Measurements from ENCODE around the gene UNCX.
"Not testable (repeated sequence)": the region's sequence is repeated elsewhere in the genome, so short reads cannot be mapped to it uniquely, and the experiment has no call there.

Gene UNCX

GRCh38 chr7:1278543-1278942 is 45.9 kb downstream of the UNCX start:
- no peak for DNase-seq (ENCODE audit: low spot score)

- DNase-seq (ENCODE audit: low spot score), result no peak
Observed at GRCh38 chr7:1279041-1279440, 46.4 kb downstream of the UNCX start.

- not testable (repeated sequence) for DNase-seq (ENCODE audit: low spot score)
Observed at GRCh38 chr7:1279895-1280294, 47.2 kb downstream of the UNCX start.

- no peak for DNase-seq (ENCODE audit: low spot score)
Observed at GRCh38 chr7:1281068-1281467, 48.4 kb downstream of the UNCX start.

- no peak for DNase-seq (ENCODE audit: low spot score)
Observed at GRCh38 chr7:1282679-1283078, 50.0 kb downstream of the UNCX start.

GRCh38 chr7:1283337-1283736 is 50.7 kb downstream of the UNCX start:
- no peak for DNase-seq (ENCODE audit: low spot score)

GRCh38 chr7:1283941-1284742 is 51.5 kb downstream of the UNCX start:
- DNase-seq (ENCODE audit: low spot score), result no peak

GRCh38 chr7:1284743-1285458 is 52.2 kb downstream of the UNCX start:
- DNase-seq (ENCODE audit: low spot score), result no peak

GRCh38 chr7:1285556-1286301 is 53.1 kb downstream of the UNCX start:
- DNase-seq (ENCODE audit: low spot score), result no peak

All from HuH-7.5 (cell line).